HuH-7 (cell line): ENCODE results near the gene TNNI2.
"Not testable (repeated sequence)": the region's sequence is repeated elsewhere in the genome, so short reads cannot be mapped to it uniquely, and the experiment has no call there.

Experiments used
- DNase-seq: peaks from one replicate; pipeline ENCODE4 v3.0.0; 2011; ENCODE audit warnings: low spot score

The TNNI2 gene

DNA sequence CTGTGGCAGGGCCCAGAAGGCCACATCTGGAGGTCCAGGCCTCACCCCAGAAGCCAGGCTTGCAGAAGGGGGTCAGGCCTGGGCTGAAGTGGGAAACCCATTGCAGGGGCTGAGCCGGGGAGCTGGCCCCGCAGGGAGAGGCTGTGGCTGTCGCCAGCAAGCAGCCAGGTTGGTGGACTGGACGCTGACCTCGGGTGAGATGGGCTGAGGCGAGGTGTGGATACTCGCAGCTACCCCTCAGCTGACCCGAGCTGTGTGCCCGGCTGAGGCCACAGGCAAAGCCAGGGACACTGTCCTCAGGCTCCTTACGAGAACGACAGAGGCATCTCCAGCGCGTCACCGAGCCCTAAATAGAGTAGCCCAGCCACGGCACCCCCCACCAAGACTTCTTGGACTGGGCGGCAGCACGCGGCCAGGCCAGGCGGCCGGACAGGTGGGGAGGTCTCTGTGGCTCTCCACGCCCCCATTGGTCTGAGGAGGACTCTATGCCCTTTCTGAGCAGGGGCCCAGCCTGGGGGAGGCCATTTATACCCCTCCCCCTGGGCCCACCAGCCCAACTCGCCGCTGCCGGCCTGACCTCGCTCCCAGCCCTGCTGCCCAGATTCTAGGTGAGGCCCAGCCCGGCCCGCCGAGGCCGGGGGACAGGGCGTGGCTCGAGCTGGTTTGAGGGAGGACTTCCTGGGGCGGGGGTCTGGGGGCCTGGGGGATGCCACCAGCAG lies at the start of gene TNNI2:
Gene TNNI2, plus strand, starts transcription at position 556 of the 719 bp plus-strand sequence. CDS start 716 bp downstream, outside the sequence.
- DNase-seq = no peak

- no peak for DNase-seq
These were observed 46.9 kb upstream of the TNNI2 start for GRCh38 chr11:1791912-1792311.

- DNase-seq = no peak
These were observed 46.3 kb upstream of the TNNI2 start for GRCh38 chr11:1792461-1792860.

DNA sequence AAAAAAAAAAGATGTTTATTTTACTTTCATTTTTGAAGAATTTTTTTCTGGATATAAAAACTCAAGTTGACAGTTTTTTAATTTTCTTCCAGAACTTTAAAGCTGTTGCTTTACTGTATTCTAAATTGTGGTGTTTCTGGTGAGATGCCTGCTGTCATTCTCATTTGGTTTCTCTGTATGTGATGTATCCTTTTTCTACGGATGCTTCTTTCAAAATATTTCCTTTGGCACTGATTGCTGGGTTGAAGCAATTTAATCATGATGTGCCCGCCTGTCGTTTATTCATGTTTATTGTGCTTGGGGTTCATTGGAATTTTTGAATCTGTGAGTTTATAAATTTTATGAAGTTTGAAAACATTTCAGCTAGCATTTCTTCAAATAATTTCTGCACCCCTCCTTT lies 45.7 kb upstream of the TNNI2 start:
- DNase-seq = no peak

- no peak for DNase-seq
These were observed 42.3 kb upstream of the TNNI2 start for GRCh38 chr11:1796413-1797011.

GRCh38 chr11:1797391-1798125 lies 41.2 kb upstream of the TNNI2 start:
- DNase-seq = no peak

- DNase-seq = no peak
These were observed 35.5 kb upstream of the TNNI2 start for GRCh38 chr11:1803246-1803645.

DNA sequence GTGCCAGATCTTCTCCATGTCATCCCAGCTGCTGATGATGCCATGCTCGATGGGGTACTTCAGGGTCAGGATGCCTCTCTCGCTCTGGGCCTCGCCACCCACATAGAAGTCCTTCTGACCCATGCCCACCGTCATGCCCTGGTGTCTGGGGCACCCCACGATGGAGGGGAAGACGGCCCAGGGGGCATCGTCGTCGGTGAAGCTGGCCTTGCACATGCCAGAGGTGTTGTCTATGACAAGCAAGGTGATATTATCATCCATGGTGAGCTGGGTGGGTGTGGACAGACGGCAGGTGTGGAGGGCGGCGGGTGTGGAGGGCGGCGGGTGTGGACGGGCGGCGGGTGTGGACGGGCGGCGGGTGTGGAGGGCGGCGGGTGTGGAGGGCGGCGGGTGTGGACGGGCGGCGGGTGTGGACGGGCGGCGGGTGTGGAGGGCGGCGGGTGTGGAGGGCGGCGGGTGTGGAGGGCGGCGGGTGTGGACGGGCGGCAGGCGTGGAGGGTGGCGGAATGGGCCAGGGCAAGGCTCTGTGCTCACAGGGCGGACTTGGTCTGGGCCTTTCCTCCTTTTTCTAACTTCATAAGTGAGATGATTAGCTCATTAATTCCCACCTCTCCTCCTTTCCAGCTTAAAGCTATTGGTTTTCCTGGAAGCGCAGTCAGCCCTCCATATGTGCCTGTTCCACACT lies 34.8 kb upstream of the TNNI2 start:
- not testable (repeated sequence) for DNase-seq

- DNase-seq = no peak
These were observed 33.3 kb upstream of the TNNI2 start for GRCh38 chr11:1805525-1805924.

DNA sequence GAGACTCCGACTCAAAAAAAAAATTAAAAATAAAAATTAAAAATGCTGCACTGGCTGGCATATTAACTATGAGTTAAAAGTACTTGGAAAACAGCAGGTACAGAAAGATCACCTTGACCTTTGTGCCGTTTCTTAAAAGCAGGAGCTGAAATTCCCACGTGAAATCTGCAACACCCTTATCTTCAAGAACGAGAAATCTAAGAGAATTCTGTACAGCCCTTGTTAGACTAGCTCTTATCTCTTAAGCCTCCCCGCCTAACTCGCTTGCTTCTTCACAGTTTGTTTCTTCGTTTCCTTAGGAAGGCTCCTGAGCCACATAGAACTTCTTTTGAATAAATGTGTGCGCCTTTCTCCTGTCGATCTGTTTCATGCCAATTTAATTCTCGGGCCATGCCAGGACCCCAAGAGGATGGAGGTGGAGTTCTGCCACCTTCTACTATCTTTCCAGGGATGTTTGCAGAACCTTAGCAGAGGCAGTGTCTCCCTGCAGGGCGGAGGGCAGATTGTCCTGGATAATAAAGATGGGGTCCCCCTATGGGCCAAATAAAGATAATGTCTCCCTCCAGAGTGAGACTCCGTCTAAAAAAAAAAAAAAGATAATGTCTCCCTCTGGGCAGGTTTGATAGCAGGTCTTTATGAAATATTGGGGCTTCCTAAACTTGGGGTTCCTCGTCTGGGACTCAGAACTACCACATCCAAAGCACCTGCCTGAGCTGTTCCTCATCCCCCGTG lies 31.4 kb upstream of the TNNI2 start:
- DNase-seq = no peak

DNA sequence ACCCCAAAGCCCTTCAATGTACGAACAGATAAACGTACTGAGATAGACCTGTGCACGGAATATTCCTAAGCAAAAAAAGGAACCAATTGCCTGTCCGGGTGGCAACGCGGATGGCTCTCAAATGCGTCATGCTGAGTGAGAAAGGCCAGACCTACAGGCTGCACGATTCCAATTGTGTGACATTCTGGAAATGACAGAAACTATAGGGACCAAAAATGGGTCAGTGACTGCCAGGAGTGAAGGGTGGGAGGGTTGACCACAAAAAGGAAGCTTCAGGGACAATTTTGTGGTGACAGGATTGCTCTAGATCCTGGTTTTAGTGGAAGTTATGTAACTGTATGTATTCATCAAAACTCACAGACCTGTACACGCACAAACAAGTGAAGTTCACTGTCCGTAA lies 28.0 kb upstream of the TNNI2 start:
- no peak for DNase-seq

DNA sequence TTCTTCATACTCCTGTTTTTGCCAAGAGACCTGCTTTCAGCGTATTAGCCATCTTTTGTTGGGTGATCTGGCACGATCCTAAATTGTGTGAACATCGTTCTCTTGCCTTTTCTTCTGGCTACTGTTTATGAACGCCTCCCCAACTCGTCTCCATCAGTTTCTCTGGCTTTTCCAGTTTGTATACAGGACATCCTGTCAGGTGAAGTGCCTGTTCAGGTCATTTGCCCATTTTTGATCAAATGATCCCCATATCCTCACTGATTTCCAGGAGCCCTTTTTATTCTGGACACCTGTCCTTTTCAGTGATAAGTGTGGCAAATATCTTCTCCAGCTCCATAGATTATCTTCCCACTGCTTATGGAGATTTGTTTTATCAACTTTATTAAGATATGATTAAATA lies 26.5 kb upstream of the TNNI2 start:
- DNase-seq = no peak

DNA sequence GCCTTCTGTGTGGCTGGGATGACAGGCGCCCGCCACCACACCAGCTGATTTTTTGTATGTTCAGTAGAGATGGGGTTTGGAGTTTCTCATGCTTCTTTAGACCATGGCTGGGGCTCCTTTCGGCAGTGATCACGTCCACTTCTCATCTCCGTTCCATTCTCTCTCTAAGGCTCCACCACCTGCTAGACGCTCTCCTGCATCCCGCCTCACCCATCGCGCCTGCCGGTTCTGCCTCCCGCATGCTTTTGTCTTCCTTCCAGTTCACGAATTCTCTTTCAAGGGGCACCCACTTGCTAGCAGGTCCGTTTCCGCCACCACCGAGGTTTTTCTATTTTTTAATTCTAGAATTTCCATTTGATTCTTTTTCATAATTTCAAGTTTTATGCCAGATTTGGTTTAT lies 26.0 kb upstream of the TNNI2 start:
- no peak for DNase-seq

DNA sequence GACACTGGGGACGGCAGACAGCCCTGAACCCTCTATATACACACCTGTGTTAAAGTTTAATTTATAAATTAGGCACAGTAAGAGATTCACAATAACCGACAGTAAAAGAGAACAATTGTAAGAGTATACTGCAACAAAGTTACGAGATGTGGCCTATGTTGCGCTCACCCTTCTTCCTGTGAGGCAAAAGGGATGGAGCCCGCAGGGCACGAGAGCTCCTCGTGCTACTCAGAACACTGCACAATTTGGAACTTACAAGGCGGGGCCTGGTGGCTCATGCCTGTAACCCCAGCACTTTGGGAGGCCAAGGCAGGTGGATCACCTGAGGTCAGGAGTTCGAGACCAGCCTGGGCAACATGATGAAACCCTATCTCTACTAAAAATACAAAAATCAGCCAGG lies 25.4 kb upstream of the TNNI2 start:
- DNase-seq = not testable (repeated sequence)

DNA sequence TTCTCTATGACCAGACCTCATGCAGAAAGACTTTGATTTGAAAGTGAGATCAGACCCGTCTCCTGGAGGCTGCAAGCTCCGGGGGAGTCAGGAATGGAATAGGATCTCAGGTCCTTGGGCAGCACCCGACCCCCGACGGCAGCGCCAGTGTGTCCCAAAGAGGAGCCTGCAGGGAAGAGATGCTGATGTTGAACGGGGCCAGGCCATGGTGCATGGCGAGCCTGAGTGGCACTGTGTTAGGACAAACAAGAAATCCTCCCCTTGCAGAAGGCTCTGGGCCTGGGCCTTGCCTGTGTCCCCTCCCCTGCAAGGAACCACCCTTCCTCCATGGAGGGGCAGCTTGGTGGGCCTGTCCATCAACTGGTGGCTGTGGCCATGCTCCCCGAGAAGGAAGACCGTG lies 24.1 kb upstream of the TNNI2 start:
- no peak for DNase-seq

DNA sequence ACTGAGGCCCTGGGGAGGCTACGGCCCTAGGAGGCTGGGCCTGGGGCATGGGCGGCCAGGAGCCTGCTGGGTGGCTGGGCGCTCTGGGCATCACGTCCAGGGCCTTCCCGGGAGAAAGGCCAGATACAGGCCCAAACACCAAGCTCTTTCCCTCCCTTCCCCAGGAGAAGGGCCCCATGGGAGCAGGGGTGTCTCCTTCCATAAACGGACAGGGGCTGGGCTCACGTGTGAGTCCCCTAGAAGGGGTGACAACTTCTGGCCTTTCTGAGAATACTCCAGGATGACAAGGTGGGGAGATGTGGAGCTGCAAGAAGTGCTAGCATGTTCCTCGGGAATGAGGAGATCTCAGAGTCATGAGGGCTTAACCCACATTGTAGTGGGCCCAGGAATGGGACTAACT lies 23.5 kb upstream of the TNNI2 start:
- no peak for DNase-seq

DNA sequence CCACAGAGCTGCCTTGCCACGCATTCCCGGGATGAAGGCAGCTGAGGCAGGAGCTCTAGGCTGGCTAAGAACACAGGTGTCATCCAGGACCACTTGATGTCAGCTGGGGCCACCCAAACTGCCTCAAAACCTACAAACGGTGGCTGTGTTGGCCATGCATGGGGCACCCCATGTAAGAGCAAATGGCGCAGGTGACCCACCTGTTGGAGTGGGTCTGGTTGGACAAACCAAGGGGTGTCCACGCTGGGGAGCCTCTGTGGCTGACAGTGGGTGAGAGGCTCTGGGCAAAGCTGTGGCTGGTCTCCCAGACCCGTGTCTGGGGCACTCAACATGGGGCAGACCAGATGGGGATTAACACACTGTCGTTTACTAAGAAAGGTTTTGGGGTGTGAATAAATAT lies 23.0 kb upstream of the TNNI2 start:
- DNase-seq = no peak

GRCh38 chr11:1817000-1817399 lies 21.8 kb upstream of the TNNI2 start:
- DNase-seq = no peak

DNA sequence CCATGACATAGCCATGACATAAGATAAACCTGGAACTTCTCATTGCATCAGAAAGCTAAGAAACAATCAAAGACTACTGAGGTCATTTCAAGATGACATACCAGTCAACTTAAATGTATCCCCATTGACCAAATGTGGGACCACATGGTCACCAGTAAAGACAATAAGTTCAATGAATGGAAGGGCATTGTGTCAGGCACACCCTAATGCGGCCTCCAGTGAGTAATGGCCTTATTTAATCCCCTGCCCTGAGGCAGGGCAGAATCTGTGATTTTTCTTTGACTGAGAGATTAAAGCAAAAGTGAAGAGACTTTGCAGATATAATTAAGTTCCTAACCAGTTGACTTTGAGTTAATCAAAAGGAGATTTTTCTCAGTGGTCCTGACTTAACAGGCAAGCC lies 21.3 kb upstream of the TNNI2 start:
- DNase-seq = no peak

GRCh38 chr11:1819074-1819473 lies 19.7 kb upstream of the TNNI2 start:
- no peak for DNase-seq

DNA sequence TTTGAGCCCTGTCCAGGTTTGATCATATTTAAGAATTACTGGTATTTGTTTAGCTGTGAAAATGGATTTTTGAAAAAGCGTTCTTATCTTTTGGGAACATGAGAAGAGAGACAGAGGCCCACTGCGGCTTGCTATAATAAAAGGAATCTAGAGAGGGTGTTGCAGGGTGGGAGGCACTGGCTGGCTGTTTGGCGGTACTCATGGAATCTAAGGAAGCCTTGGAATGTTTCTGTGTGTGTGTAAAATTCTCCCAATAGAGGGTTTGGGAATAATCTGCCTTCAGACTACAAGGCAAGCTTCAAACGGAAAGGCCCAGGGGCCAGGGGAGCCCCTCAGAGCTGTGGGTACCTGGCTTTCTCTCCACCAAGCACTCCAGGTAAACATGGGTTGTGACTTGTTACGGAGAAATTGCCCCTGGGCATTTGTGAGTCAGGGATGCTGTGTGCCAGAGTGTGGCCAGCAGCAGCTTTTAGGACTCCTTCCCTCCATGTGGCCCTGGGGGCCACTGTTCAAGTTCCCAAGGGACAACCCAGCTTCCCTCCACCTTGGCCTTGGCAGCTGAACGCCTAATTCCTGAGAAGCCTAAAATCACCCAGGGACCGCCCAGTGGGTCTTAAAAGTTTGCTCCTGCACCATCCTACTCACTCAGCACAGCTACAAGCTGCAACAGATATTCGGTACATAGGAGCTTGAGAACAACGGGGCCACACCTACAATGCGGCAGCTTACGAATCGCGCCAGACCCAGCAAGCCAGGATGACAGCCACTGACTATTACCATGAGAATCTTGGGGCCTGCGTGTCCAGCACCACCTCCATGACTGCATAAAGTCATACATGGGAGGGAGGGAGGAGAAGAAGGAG lies 18.1 kb upstream of the TNNI2 start:
- no peak for DNase-seq
